T-helper 9 cell (primary cell): ENCODE measurements around the gene KRAS.
"Not testable (repeated sequence)": the region's sequence is repeated elsewhere in the genome, so short reads cannot be mapped to it uniquely, and the experiment has no call there.

Experiments used
- DNase-seq: peaks from one replicate; pipeline ENCODE4 v3.0.0-alpha.2; 2020
- total RNA-seq, 2 donors: gene quantifications; one replicate each; lab custom pipeline; 2026; lab: John Stamatoyannopoulos, UW

The KRAS gene
- 63.0 to 87.7 reads per million in 2 donors for total RNA-seq

- DNase-seq: peak; percentile 85
Measured at GRCh38 chr12:25250744-25251730, at the start of gene KRAS. Gene KRAS (minus strand): TSS chr12:25250929.

GRCh38 chr12:25296381-25296780 lies 45.7 kb upstream of the KRAS start:
- no peak for DNase-seq

- no peak for DNase-seq
Measured at GRCh38 chr12:25295361-25295760, 44.6 kb upstream of the KRAS start.

GRCh38 chr12:25293653-25294052 lies 42.9 kb upstream of the KRAS start:
- no peak for DNase-seq

GRCh38 chr12:25292810-25293221 lies 42.1 kb upstream of the KRAS start:
- DNase-seq: not testable (repeated sequence)

GRCh38 chr12:25287610-25288009 lies 36.9 kb upstream of the KRAS start:
- DNase-seq: no peak

GRCh38 chr12:25286837-25287236 lies 36.1 kb upstream of the KRAS start:
- DNase-seq: no peak

- no peak for DNase-seq
Measured at GRCh38 chr12:25284024-25284423, 33.3 kb upstream of the KRAS start.

GRCh38 chr12:25283006-25283405 lies 32.3 kb upstream of the KRAS start:
- no peak for DNase-seq

- no peak for DNase-seq
Measured at GRCh38 chr12:25280082-25280481, 29.4 kb upstream of the KRAS start.

- no peak for DNase-seq
Measured at GRCh38 chr12:25278269-25278668, 27.5 kb upstream of the KRAS start.

GRCh38 chr12:25276199-25276937 lies 25.6 kb upstream of the KRAS start:
- DNase-seq: no peak

- no peak for DNase-seq
Measured at GRCh38 chr12:25271486-25272098, 20.9 kb upstream of the KRAS start.

GRCh38 chr12:25269701-25270100 lies 19.0 kb upstream of the KRAS start:
- DNase-seq: no peak

- no peak for DNase-seq
Measured at GRCh38 chr12:25266497-25266896, 15.8 kb upstream of the KRAS start.

GRCh38 chr12:25264862-25265261 lies 14.1 kb upstream of the KRAS start:
- DNase-seq: no peak

GRCh38 chr12:25264114-25264513 lies 13.4 kb upstream of the KRAS start:
- DNase-seq: no peak

- no peak for DNase-seq
Measured at GRCh38 chr12:25263594-25263993, 12.9 kb upstream of the KRAS start.

GRCh38 chr12:25262389-25263074 lies 11.8 kb upstream of the KRAS start:
- DNase-seq: no peak

- DNase-seq: no peak
Measured at GRCh38 chr12:25257590-25258324, 7.0 kb upstream of the KRAS start.

- no peak for DNase-seq
Measured at GRCh38 chr12:25256826-25257225, 6.1 kb upstream of the KRAS start.

- no peak for DNase-seq
Measured at GRCh38 chr12:25256005-25256404, 5.3 kb upstream of the KRAS start.
